ENCODE results near the gene WWOX. TPM values are rescaled to one million over a fixed set of nuclear protein-coding genes. Genes with fewer than 3 reads are reported as not detected.

Gene WWOX
- total and polyA plus RNA-seq, 10 donors = 5.9 to 90.3 (median 26.4) TPM

DNA sequence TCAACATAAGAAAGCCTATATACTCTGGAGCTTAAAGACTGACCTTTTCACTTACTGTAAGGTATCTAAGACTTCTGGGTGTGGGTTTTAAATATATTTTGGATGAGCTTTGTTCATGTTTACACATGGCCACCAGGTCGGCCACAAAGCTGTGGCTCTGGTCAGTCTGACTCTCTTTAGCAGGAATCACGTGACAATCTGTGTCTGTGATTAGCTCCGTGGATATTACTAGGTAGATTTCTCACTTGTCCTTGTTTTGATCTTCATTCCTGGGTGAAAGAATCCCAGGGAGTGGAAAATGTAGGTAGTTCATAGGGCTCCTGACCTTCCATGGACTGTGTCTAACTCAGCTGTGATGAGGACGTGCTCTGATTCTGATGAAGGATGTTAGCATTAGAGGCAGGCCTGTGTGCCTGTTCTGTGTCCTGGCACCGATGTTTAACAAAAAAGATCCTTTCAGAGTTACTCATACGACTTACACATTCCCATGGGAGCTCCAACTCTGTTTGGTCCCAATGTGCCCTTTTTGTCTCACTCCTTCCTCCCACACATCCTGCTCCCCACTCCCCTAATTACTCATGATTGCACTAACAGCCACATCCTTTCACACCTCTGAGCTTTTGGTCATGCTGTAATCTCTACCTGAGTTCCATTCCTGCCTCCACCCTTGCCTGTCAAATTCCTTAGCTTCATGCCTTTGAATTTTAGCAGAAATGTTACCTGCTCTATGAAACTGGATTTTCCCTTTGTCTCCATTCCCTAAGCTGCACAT is 1076.0 kb downstream of the WWOX start:
- peaks cover 0 to 11% (median 2%) of the 10 kb centered on the region in 6 donors for H3K4me1 ChIP-seq
- no peaks in the 10 kb centered on the region for H3K36me3 ChIP-seq
- intact Hi-C loops (cut with DNase I; ENCODE audit: low total_unique reads) = no loop called here
- no peak for DNase-seq
- TF ChIP-seq, protein P1, sequence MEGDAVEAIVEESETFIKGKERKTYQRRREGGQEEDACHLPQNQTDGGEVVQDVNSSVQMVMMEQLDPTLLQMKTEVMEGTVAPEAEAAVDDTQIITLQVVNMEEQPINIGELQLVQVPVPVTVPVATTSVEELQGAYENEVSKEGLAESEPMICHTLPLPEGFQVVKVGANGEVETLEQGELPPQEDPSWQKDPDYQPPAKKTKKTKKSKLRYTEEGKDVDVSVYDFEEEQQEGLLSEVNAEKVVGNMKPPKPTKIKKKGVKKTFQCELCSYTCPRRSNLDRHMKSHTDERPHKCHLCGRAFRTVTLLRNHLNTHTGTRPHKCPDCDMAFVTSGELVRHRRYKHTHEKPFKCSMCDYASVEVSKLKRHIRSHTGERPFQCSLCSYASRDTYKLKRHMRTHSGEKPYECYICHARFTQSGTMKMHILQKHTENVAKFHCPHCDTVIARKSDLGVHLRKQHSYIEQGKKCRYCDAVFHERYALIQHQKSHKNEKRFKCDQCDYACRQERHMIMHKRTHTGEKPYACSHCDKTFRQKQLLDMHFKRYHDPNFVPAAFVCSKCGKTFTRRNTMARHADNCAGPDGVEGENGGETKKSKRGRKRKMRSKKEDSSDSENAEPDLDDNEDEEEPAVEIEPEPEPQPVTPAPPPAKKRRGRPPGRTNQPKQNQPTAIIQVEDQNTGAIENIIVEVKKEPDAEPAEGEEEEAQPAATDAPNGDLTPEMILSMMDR (IDR thresholded peaks at IDR 0.05 in 8 of 11, conservative IDR thresholded peaks at IDR 0.05 in 3 of 11) = no peak
- TF ChIP-seq POLR2A (IDR thresholded peaks at IDR 0.05) = no peak
- TF ChIP-seq POLR2AphosphoS5 (IDR thresholded peaks at IDR 0.05) = no peak
- peaks cover 0 to 34% (median 16%) of the 10 kb centered on the region in 8 donors for H3K9me3 ChIP-seq
- no peaks in the 10 kb centered on the region for H3K27me3 ChIP-seq (replicated peaks in 1 of 7)
- H3K27ac ChIP-seq = no peak overlapping the region
- H3K4me3 ChIP-seq = no peak overlapping the region
- WGBS, 5 donors = 78 to 88% (median 82%) methylated on average over 6 of the region's 6 CpGs

DNA sequence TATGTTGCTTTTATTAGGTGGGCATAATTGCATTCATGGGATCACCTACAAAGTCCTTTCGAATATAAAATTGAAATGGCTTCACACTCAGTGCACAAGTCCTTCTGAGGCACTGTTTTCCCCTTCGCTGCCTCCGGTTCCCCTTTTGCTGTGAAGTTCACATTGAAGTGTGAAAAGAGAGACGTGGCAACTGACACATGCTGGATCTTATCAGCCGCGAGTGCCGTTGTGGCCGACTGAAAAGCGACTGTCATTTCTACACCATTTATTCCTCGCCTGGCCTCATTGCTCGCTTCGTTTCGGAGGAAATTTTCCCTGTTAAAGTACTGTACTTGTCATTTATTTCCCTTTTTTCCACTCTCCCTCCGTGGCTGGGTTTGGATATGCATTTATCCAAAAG is 1077.6 kb downstream of the WWOX start:
- WGBS, 5 donors = 36 to 68% (median 46%) methylated on average over 14 of the region's 14 CpGs
- Histone ChIP-seq H3K4me3 (no peak overlapping the region), H3K4me1 (peaks cover 0 to 11% (median 2%) of the 10 kb centered on the region in 6 donors), H3K27me3 (replicated peaks in 1 of 7) (no peaks in the 10 kb centered on the region), H3K27ac (no peak overlapping the region), H3K36me3 (no peaks in the 10 kb centered on the region), H3K9me3 (peaks cover 0 to 37% (median 16%) of the 10 kb centered on the region in 8 donors)
- TF ChIP-seq POLR2AphosphoS5 (IDR thresholded peaks at IDR 0.05) = no peak
- no peak for TF ChIP-seq POLR2A (IDR thresholded peaks at IDR 0.05)
- TF ChIP-seq, protein P1 (IDR thresholded peaks at IDR 0.05 in 8 of 11, conservative IDR thresholded peaks at IDR 0.05 in 3 of 11) = no peak
- DNase-seq = no peak
- intact Hi-C loops (cut with DNase I; ENCODE audit: low total_unique reads) = no loop called here

DNA sequence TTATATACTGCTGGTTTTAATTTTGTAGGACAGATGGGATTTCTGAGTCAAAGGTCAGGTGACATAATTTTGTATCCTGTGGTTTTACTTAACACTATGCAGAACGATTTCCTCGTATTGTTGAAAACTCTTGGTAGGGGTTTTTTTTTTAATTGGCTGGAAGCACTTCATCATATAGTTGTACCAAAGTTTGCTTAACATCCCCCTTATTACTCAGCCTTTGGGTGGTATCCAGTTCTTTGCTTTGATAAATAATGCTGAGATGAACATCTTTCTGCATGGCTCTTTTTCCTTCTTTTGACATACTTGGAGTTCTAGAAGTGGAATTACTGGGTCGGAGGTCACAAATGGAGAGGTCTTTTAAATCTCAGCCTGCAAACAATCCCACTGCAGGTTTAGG is 1082.0 kb downstream of the WWOX start:
- TF ChIP-seq, protein P1 (IDR thresholded peaks at IDR 0.05 in 8 of 11, conservative IDR thresholded peaks at IDR 0.05 in 3 of 11) = no peak
- no peak for TF ChIP-seq POLR2AphosphoS5 (IDR thresholded peaks at IDR 0.05)
- TF ChIP-seq POLR2A (IDR thresholded peaks at IDR 0.05) = no peak
- DNase-seq = no peak
- intact Hi-C loops (cut with DNase I; ENCODE audit: low total_unique reads) = no loop called here

DNA sequence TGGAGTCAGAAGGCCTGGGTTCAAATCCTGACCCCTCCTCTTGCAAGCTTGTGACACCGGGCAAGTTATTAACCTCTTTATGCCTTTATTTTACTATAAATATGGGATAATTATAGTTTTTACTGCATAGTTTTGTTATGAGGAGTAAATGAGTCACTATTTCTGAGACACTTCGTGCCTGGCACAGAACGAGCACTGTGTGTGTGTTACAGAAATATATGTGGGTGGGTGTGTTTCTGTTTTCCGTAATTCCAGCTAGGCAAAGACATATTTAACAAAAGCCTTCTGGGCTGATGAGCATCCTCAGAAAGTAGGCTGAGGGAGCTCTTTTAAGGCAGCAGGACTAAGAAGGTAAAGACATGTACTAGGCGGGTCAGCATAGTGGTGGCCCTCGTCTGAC is 1083.2 kb downstream of the WWOX start:
- Histone ChIP-seq H3K4me1 (peaks cover 0 to 5% (median 0%) of the 10 kb centered on the region in 6 donors), H3K27ac (no peak overlapping the region), H3K27me3 (replicated peaks in 1 of 7) (no peaks in the 10 kb centered on the region), H3K36me3 (no peaks in the 10 kb centered on the region), H3K4me3 (no peak overlapping the region), H3K9me3 (peaks cover 0 to 35% (median 11%) of the 10 kb centered on the region in 8 donors)
- intact Hi-C loops (cut with DNase I; ENCODE audit: low total_unique reads) = no loop called here
- WGBS, 5 donors = 77 to 94% (median 88%) methylated on average over 6 of the region's 6 CpGs
- DNase-seq = no peak
- TF ChIP-seq POLR2AphosphoS5 (IDR thresholded peaks at IDR 0.05) = no peak
- TF ChIP-seq POLR2A (IDR thresholded peaks at IDR 0.05) = no peak
- TF ChIP-seq, protein P1 (IDR thresholded peaks at IDR 0.05 in 8 of 11, conservative IDR thresholded peaks at IDR 0.05 in 3 of 11) = no peak

More for the DNA sequence above, 1082.0 kb downstream of the WWOX start:
- Histone ChIP-seq H3K4me3 (no peak overlapping the region), H3K4me1 (peaks cover 0 to 15% (median 4%) of the 10 kb centered on the region in 6 donors), H3K36me3 (no peaks in the 10 kb centered on the region), H3K27ac (no peak overlapping the region), H3K27me3 (replicated peaks in 1 of 7) (no peaks in the 10 kb centered on the region), H3K9me3 (peaks cover 0 to 31% (median 11%) of the 10 kb centered on the region in 8 donors)
- 61 to 78% (median 67%) methylated on average over 3 of the region's 3 CpGs for WGBS, 5 donors
